Sigmoid colon (tissue), 7 donors: ENCODE results near the gene MRPS11. TPM values are rescaled to one million over a fixed set of nuclear protein-coding genes. Genes with fewer than 3 reads are reported as not detected.

Experiments used
- DNase-seq: peaks from one replicate; pipeline ENCODE4 v3.0.0-alpha.2; 2019
- H3K27ac ChIP-seq, 4 donors: fragments of 200-600 bp; sonication (generic); one replicate each; pipeline ENCODE4 v1.5.1; 2016 to 2019; ENCODE audit warnings: mild to moderate bottlenecking in 1 of 4
- H3K27me3 ChIP-seq, 3 donors: fragments of 200-600 bp; sonication (generic); one replicate each; pipeline ENCODE4 v1.5.1; 2019; ENCODE audit warnings: mild to moderate bottlenecking in 1 of 3
- H3K36me3 ChIP-seq, 4 donors: fragments of 200-600 bp; sonication (generic); one replicate each; pipeline ENCODE4 v1.5.1; 2016 to 2019
- H3K4me1 ChIP-seq, 4 donors: fragments of 200-600 bp; sonication (generic); one replicate each; pipeline ENCODE4 v1.5.1; 2017 to 2019
- H3K4me3 ChIP-seq, 4 donors: fragments of 200-600 bp; sonication (generic); one replicate each; pipeline ENCODE4 v1.5.1; 2017 to 2019; ENCODE audit warnings: mild to moderate bottlenecking in 2 of 4, moderate library complexity in 1 of 4
- H3K9me3 ChIP-seq, 4 donors: fragments of 200-600 bp in 3 of 4; sonication (generic) in 3 of 4; one replicate each; pipeline versions ENCODE4 v1.5.1 to v1.6.1; 2013 to 2019
- CTCF ChIP-seq, 4 experiments: fragments of 450-650 bp in 3 of 4; fragments of 200-600 bp in 1 of 4; IDR thresholded peaks; one replicate each; pipeline ENCODE4 v1.5.1; 2016 to 2019; ENCODE audit warnings: antibody characterized with exemption in 4 of 4, mild to moderate bottlenecking in 3 of 4, moderate library complexity in 2 of 4
- EP300 ChIP-seq, 4 donors: sonication (generic); formaldehyde crosslinking; IDR thresholded peaks; one replicate each; pipeline ENCODE4 v1.6.1; 2017; ENCODE audit warnings: antibody characterized with exemption in 4 of 4
- POLR2A ChIP-seq, 2 donors: fragments of 450-650 bp; IDR thresholded peaks; one replicate each; pipeline ENCODE4 v1.6.1; 2016; ENCODE audit warnings: antibody characterized with exemption in 2 of 2, mild to moderate bottlenecking in 2 of 2, moderate library complexity in 2 of 2
- POLR2AphosphoS5 ChIP-seq, 4 donors: sonication (generic); formaldehyde crosslinking; IDR thresholded peaks; one replicate each; pipeline ENCODE4 v1.6.1; 2017; ENCODE audit warnings: antibody characterized with exemption in 4 of 4
- WGBS, 2 donors: extraction: QIAGEN DNeasy Blood & Tissue Kit; methylation state at CpG; one replicate each; pipeline ENCODE4 v1.1.7; 2013; 5-methylcytosine and 5-hydroxymethylcytosine counted together
- intact Hi-C: fragments of 100-400 bp; cut with DNase I; formaldehyde crosslinking; loops from one replicate; pipeline ENCODE4 v1.15.1; 2023
- polyA plus RNA-seq, 3 donors: library from polyadenylated mRNA; stranded (reverse); fragments of 200-250 nt; gene quantifications; one replicate each; pipeline ENCODE4 v1.2.3, GENCODE V29; 2013
- total RNA-seq, 4 donors: library from RNA; depleted of rRNA; stranded (reverse); fragments of >200 nt; gene quantifications; one replicate each; pipeline ENCODE4 v1.1.0, GENCODE V29; 2016
- donor health status: healthy with polysubstance abuse.
- donor health status: Bipolar disorder and iron deficiency.
- donor health status: healthy.

Gene MRPS11
- total and polyA plus RNA-seq, 7 donors: 18.8 to 84.6 (median 46.0) TPM

- no peak for DNase-seq
- Histone ChIP-seq H3K27ac (no peak overlapping the region), H3K4me3 (no peak overlapping the region), H3K27me3 (no peaks in the 10 kb centered on the region), H3K4me1 (no peaks in the 10 kb centered on the region), H3K9me3 (no peaks in the 10 kb centered on the region), H3K36me3 (peaks cover 0 to 37% (median 6%) of the 10 kb centered on the region in 4 donors)
- WGBS, 2 donors: 75 to 86% methylated on average over 1 of the region's 1 CpG
- intact Hi-C loops: no loop called here
- TF ChIP-seq EP300 (IDR thresholded peaks at IDR 0.05) (no peak), POLR2A (IDR thresholded peaks at IDR 0.05) (no peak), CTCF (IDR thresholded peaks at IDR 0.05) (no peak), POLR2AphosphoS5 (IDR thresholded peaks at IDR 0.05) (no peak)
These were observed 36.9 kb downstream of the MRPS11 start for GRCh38 chr15:88504445-88504844.

GRCh38 chr15:88505721-88506120 lies 38.2 kb downstream of the MRPS11 start:
- intact Hi-C loops: no loop called here
- Histone ChIP-seq H3K4me3 (no peak overlapping the region), H3K27me3 (no peaks in the 10 kb centered on the region), H3K27ac (no peak overlapping the region), H3K4me1 (no peaks in the 10 kb centered on the region), H3K9me3 (no peaks in the 10 kb centered on the region), H3K36me3 (peaks cover 5 to 48% (median 12%) of the 10 kb centered on the region in 4 donors)
- WGBS, 2 donors: 96 to 98% methylated on average over 2 of the region's 2 CpGs
- DNase-seq: no peak
- TF ChIP-seq POLR2A (IDR thresholded peaks at IDR 0.05): no peak
- TF ChIP-seq CTCF (IDR thresholded peaks at IDR 0.05): no peak
- TF ChIP-seq POLR2AphosphoS5 (IDR thresholded peaks at IDR 0.05): no peak
- no peak for TF ChIP-seq EP300 (IDR thresholded peaks at IDR 0.05)

DNA sequence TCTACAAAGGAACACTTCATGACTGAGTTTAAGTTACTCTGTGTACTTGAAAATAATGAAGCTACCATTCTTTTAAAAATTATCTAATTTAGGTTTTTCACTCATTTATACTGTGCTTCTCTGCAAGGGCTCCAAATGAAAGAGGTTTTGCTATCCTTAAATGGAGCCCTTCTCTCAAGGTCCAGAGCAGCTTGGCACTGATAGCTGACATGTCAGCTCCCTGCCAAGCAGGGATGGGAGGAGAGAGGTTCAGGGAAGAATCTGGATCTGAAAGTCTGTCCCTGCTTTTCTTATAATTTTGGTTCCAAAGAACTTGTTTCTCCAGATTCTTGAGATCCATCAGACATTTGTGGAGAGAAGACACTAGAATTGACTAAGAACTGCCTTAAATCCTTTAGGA lies 39.1 kb downstream of the MRPS11 start:
- intact Hi-C loops: no loop called here
- TF ChIP-seq CTCF (IDR thresholded peaks at IDR 0.05) (no peak), EP300 (IDR thresholded peaks at IDR 0.05) (no peak), POLR2A (IDR thresholded peaks at IDR 0.05) (no peak), POLR2AphosphoS5 (IDR thresholded peaks at IDR 0.05) (no peak)
- no peak for DNase-seq
- no peak overlapping the region for H3K27ac ChIP-seq
- no peaks in the 10 kb centered on the region for H3K27me3 ChIP-seq
- H3K36me3 ChIP-seq: peaks cover 7 to 55% (median 13%) of the 10 kb centered on the region in 4 donors
- no peaks in the 10 kb centered on the region for H3K9me3 ChIP-seq
- no peak overlapping the region for H3K4me3 ChIP-seq
- H3K4me1 ChIP-seq: no peaks in the 10 kb centered on the region

GRCh38 chr15:88509321-88509720 lies 41.8 kb downstream of the MRPS11 start:
- intact Hi-C loops: no loop called here
- DNase-seq: no peak
- no peak overlapping the region for H3K4me3 ChIP-seq
- H3K4me1 ChIP-seq: no peaks in the 10 kb centered on the region
- H3K27ac ChIP-seq: no peak overlapping the region
- TF ChIP-seq POLR2AphosphoS5 (IDR thresholded peaks at IDR 0.05) (no peak), EP300 (IDR thresholded peaks at IDR 0.05) (no peak), CTCF (IDR thresholded peaks at IDR 0.05) (no peak)
- peaks cover 7 to 57% (median 15%) of the 10 kb centered on the region in 4 donors for H3K36me3 ChIP-seq
- no peaks in the 10 kb centered on the region for H3K9me3 ChIP-seq
- WGBS, 2 donors: 93 to 98% methylated on average over 4 of the region's 4 CpGs
- H3K27me3 ChIP-seq: no peaks in the 10 kb centered on the region

DNA sequence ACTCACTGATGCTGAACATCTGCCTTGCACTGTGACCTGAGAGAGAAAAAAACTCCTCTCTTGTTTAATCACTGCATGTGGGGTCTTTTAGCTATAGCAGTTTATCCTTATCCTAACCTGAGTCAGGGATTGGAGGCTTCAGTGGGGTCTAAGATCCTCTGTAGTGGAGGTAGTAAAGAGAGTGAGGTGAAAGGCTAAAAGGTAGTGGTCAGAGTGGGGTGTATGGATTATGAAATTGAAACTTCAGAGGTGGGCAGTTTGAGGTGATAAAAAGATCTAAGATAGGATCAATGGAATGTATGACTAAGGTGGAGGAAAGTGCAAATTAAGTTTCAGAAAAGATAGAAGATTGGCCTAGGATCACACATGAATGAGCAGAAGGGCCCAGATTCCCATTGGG lies 42.5 kb downstream of the MRPS11 start:
- Histone ChIP-seq H3K27me3 (no peaks in the 10 kb centered on the region), H3K9me3 (no peaks in the 10 kb centered on the region), H3K4me3 (no peak overlapping the region), H3K4me1 (no peaks in the 10 kb centered on the region), H3K36me3 (peaks cover 7 to 59% (median 15%) of the 10 kb centered on the region in 4 donors), H3K27ac (no peak overlapping the region)
- no peak for DNase-seq
- no peak for TF ChIP-seq EP300 (IDR thresholded peaks at IDR 0.05)
- no peak for TF ChIP-seq POLR2A (IDR thresholded peaks at IDR 0.05)
- TF ChIP-seq CTCF (IDR thresholded peaks at IDR 0.05): no peak
- no peak for TF ChIP-seq POLR2AphosphoS5 (IDR thresholded peaks at IDR 0.05)
- intact Hi-C loops: no loop called here
